Type B pancreatic cell (in vitro differentiated cells): ENCODE data around the gene NFATC3. TPM values are rescaled to one million over a fixed set of nuclear protein-coding genes. Genes with fewer than 3 reads are reported as not detected.

Experiments
- DNase-seq: peaks from one replicate; pipeline ENCODE4 v3.0.0; 2021; ENCODE audit warnings: mixed read lengths; ENCODE audit not compliant: unreplicated experiment; ENCODE audit errors: extremely low spot score
- H3K27ac Mint-ChIP-seq: 2 replicates; pipeline ENCODE4 v1.8.0; 2021; ENCODE audit warnings: mild to moderate bottlenecking, mixed read lengths
- H3K27me3 Mint-ChIP-seq: 2 replicates; pipeline ENCODE4 v1.8.0; 2021; ENCODE audit warnings: mixed read lengths
- H3K36me3 Mint-ChIP-seq: 2 replicates; pipeline ENCODE4 v1.8.0; 2021; ENCODE audit warnings: mixed read lengths
- H3K4me1 Mint-ChIP-seq: one replicate; pipeline ENCODE4 v1.8.0; 2021; ENCODE audit warnings: mixed read lengths; ENCODE audit not compliant: unreplicated experiment
- H3K4me3 Mint-ChIP-seq: 2 replicates; pipeline ENCODE4 v1.8.0; 2021; ENCODE audit warnings: mild to moderate bottlenecking, mixed read lengths
- H3K9me3 Mint-ChIP-seq: 2 replicates; pipeline ENCODE4 v1.8.0; 2021; ENCODE audit warnings: mixed read lengths
- CTCF ChIP-seq: fragments of 200-600 bp; sonication (generic); conservative IDR thresholded peaks from 2 replicates; pipeline ENCODE4 v1.5.0; 2021; ENCODE audit warnings: antibody characterized with exemption, mild to moderate bottlenecking
- total RNA-seq: library from RNA; stranded (reverse); gene quantifications from 2 replicates; pipeline ENCODE4 v1.2.1, GENCODE V29; 2021; ENCODE audit warnings: low replicate concordance

NFATC3 gene
- total RNA-seq, 1 donor from 2014 or later = 55.5 TPM

GRCh38 chr16:68226116-68226515 lies 140.9 kb downstream of the NFATC3 start:
- Mint-ChIP-seq H3K4me1 (peaks cover 5% of the 10 kb centered on the region), H3K36me3 (peaks cover 3% of the 10 kb centered on the region), H3K4me3 (no peak overlapping the region), H3K27ac (no peak overlapping the region), H3K9me3 (no peaks in the 10 kb centered on the region), H3K27me3 (no peaks in the 10 kb centered on the region)
- TF ChIP-seq CTCF = no peak
- DNase-seq = no peak

GRCh38 chr16:68227183-68227793 lies 142.1 kb downstream of the NFATC3 start:
- DNase-seq = no peak
- Mint-ChIP-seq H3K27me3 (no peaks in the 10 kb centered on the region), H3K36me3 (peaks cover 3% of the 10 kb centered on the region)

GRCh38 chr16:68227850-68228553 lies 142.8 kb downstream of the NFATC3 start:
- Mint-ChIP-seq H3K4me1 (peaks cover 5% of the 10 kb centered on the region), H3K36me3 (peaks cover 3% of the 10 kb centered on the region), H3K4me3 (no peak overlapping the region), H3K27ac (no peak overlapping the region), H3K9me3 (no peaks in the 10 kb centered on the region), H3K27me3 (no peaks in the 10 kb centered on the region)
- DNase-seq = no peak
- TF ChIP-seq CTCF = peak; percentile 37

More at GRCh38 chr16:68227183-68227793, 142.1 kb downstream of the NFATC3 start:
- Mint-ChIP-seq H3K4me3 (no peak overlapping the region), H3K27ac (no peak overlapping the region), H3K9me3 (no peaks in the 10 kb centered on the region), H3K4me1 (peaks cover 5% of the 10 kb centered on the region)
- no peak for TF ChIP-seq CTCF

- no peak overlapping the region for H3K4me3 Mint-ChIP-seq
- H3K9me3 Mint-ChIP-seq = no peaks in the 10 kb centered on the region
- H3K27ac Mint-ChIP-seq = no peak overlapping the region
- H3K4me1 Mint-ChIP-seq = peaks cover 10% of the 10 kb centered on the region
- peaks cover 5% of the 10 kb centered on the region for H3K27me3 Mint-ChIP-seq
- no peak for TF ChIP-seq CTCF
- H3K36me3 Mint-ChIP-seq = peaks cover 8% of the 10 kb centered on the region
- no peak for DNase-seq
Measured at GRCh38 chr16:68228652-68229051, 143.5 kb downstream of the NFATC3 start.

GRCh38 chr16:68229431-68230175 lies 144.4 kb downstream of the NFATC3 start:
- DNase-seq = peak; percentile 62
- Mint-ChIP-seq H3K4me1 (peaks cover 11% of the 10 kb centered on the region), H3K36me3 (peaks cover 9% of the 10 kb centered on the region), H3K9me3 (no peaks in the 10 kb centered on the region), H3K27me3 (peaks cover 15% of the 10 kb centered on the region), H3K27ac (peak overlapping the region; percentile 53), H3K4me3 (no peak overlapping the region)
- TF ChIP-seq CTCF = peak; percentile 88
